ENCODE measurements around the gene HDAC5. TPM values are rescaled to one million over a fixed set of nuclear protein-coding genes. Genes with fewer than 3 reads are reported as not detected.
"Not testable (repeated sequence)": the region's sequence is repeated elsewhere in the genome, so short reads cannot be mapped to it uniquely, and the experiment has no call there.

The HDAC5 gene
- total RNA-seq, 1 donor from 2014 or later: 59.2 TPM

GRCh38 chr17:44062871-44063270, 60.6 kb downstream of the HDAC5 start:
- Histone ChIP-seq H3K27ac (no peak overlapping the region), H3K4me3 (no peak overlapping the region), H3K4me1 (peaks cover 22% of the 10 kb centered on the region), H3K9me3 (no peaks in the 10 kb centered on the region), H3K27me3 (ENCODE audit: low read depth) (no peaks in the 10 kb centered on the region), H3K36me3 (peaks cover 56% of the 10 kb centered on the region)
- TF ChIP-seq CTCF (IDR thresholded peaks at IDR 0.05): no peak
- ATAC-seq: no peak
- no peak for DNase-seq
- intact Hi-C loops (cut with DNase I): no loop called here

- DNase-seq: no peak
- Histone ChIP-seq H3K27ac (no peak overlapping the region), H3K36me3 (peaks cover 70% of the 10 kb centered on the region), H3K27me3 (ENCODE audit: low read depth) (no peaks in the 10 kb centered on the region), H3K4me3 (no peak overlapping the region), H3K9me3 (no peaks in the 10 kb centered on the region), H3K4me1 (peaks cover 9% of the 10 kb centered on the region)
- TF ChIP-seq CTCF (IDR thresholded peaks at IDR 0.05): no peak
- ATAC-seq: no peak
- intact Hi-C loops (cut with DNase I): no loop called here
These were observed 62.0 kb downstream of the HDAC5 start for GRCh38 chr17:44061446-44061845.

- intact Hi-C loops (cut with DNase I): no loop called here
- H3K4me3 ChIP-seq: no peak overlapping the region
- no peak overlapping the region for H3K27ac ChIP-seq
- H3K27me3 ChIP-seq (ENCODE audit: low read depth): no peaks in the 10 kb centered on the region
- TF ChIP-seq CTCF (IDR thresholded peaks at IDR 0.05): no peak
- DNase-seq: no peak
- no peaks in the 10 kb centered on the region for H3K4me1 ChIP-seq
- H3K36me3 ChIP-seq: peaks cover 89% of the 10 kb centered on the region
- H3K9me3 ChIP-seq: no peaks in the 10 kb centered on the region
- no peak for ATAC-seq
These were observed 64.1 kb downstream of the HDAC5 start for GRCh38 chr17:44059101-44059892.

GRCh38 chr17:44053125-44053872, 70.1 kb downstream of the HDAC5 start:
- Histone ChIP-seq H3K4me3 (no peak overlapping the region), H3K27ac (no peak overlapping the region), H3K4me1 (peaks cover 7% of the 10 kb centered on the region), H3K27me3 (ENCODE audit: low read depth) (no peaks in the 10 kb centered on the region), H3K36me3 (peaks cover 96% of the 10 kb centered on the region), H3K9me3 (no peaks in the 10 kb centered on the region)
- intact Hi-C loops (cut with DNase I): no loop called here
- peak; percentile 25 to 64 for ATAC-seq
- no peak for DNase-seq
- TF ChIP-seq CTCF (IDR thresholded peaks at IDR 0.05): no peak

- Histone ChIP-seq H3K9me3 (no peaks in the 10 kb centered on the region), H3K4me3 (no peak overlapping the region), H3K4me1 (peaks cover 11% of the 10 kb centered on the region), H3K36me3 (peaks cover 70% of the 10 kb centered on the region), H3K27ac (no peak overlapping the region), H3K27me3 (ENCODE audit: low read depth) (no peaks in the 10 kb centered on the region)
- TF ChIP-seq CTCF (IDR thresholded peaks at IDR 0.05): no peak
- intact Hi-C loops (cut with DNase I): loop anchor here (10.0 kb wide), 1 partner anchor 105 kb away; the partner anchor contains the start of gene PPY
- no peak for DNase-seq
- no peak for ATAC-seq
These were observed 74.0 kb downstream of the HDAC5 start for GRCh38 chr17:44049294-44050060.

- ATAC-seq; H3K27ac ChIP-seq; DNase-seq; H3K27me3 ChIP-seq (ENCODE audit: low read depth); H3K9me3 ChIP-seq; H3K4me3 ChIP-seq: not testable (repeated sequence)
- Histone ChIP-seq H3K36me3 (peaks cover 46% of the 10 kb centered on the region), H3K4me1 (peaks cover 23% of the 10 kb centered on the region)
- intact Hi-C loops (cut with DNase I): loop anchor here (10.0 kb wide), 1 partner anchor 102 kb away; the partner anchor contains the start of gene PPY
These were observed 76.5 kb downstream of the HDAC5 start for GRCh38 chr17:44046893-44047292.

All from lower lobe of right lung (tissue), 2 donors.